Stimulated activated CD8-positive, alpha-beta memory T cell treated with anti-CD3 and anti-CD28 coated beads, Interleukin-7, amount 100 ng/mL, for 48 hours (primary cell): ENCODE measurements around the gene MARF1.
A peak's percentile ranks its signal among the peaks of the same experiment; 100 is the strongest.
"Not testable (repeated sequence)": the region's sequence is repeated elsewhere in the genome, so short reads cannot be mapped to it uniquely, and the experiment has no call there.

ENCODE experiments used
- DNase-seq, 2 donors: peaks; one replicate each; pipeline ENCODE4 v3.0.0-alpha.2; 2020; ENCODE audit warnings: low read depth in 1 of 2; ENCODE audit errors: extremely low read depth in 1 of 2

MARF1 gene

GRCh38 chr16:15573896-15574613 lies 68.9 kb downstream of the MARF1 start:
- DNase-seq = not testable (repeated sequence)

DNA sequence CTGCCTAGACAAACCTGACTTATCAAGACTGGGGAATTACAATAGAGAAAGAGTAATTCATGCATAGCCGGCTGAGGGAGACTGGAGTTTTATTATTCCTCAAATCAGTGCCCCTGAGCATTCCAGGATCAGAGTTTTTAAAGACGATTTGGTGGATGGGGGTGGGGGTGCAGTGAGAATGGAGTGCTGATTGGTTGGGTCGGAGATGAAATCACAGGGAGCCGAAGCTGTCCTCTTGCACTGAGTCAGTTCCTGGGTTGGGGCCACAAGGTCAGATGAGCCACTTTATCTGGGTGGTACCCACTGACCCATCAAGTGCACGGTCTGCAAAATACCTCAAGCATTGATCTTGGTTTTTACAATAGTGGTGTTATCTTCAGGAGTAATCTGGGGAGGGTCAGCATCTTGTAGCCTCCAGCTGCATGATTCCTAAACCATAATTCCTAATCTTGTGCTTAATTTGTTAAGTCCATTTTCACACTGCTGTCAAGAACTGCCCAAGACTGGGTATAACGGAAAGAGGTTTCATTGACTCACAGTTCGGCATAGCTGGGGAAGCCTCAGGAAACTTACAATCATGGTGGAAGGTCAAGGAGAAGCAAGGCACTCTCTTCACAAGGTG lies 69.6 kb downstream of the MARF1 start:
- DNase-seq = no peak

GRCh38 chr16:15572329-15573001 lies 70.5 kb downstream of the MARF1 start:
- peak in 1 of 2 donors; percentile 24 for DNase-seq

GRCh38 chr16:15571557-15571956 lies 71.4 kb downstream of the MARF1 start:
- DNase-seq = no peak

DNA sequence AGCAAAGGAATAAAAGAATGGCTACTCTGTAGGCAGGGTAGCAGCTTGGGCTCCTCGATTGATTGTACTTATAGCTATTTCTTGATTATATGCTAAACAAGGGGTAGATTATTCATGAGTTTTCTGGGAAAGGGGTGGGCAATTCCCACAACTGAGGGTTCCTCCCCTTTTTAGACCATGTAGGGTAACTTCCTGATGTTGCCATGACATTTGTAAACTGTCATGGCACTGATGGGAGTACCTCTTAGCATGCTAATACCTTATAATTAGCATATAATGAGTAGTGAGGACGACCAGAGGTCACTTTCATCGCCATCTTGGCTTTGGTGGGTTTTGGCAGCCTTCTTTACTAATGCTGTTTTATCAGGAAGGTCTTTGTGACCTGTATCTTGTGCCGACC lies 72.3 kb downstream of the MARF1 start:
- DNase-seq = not testable (repeated sequence)

- no peak for DNase-seq
Observed at GRCh38 chr16:15567823-15568222, 75.1 kb downstream of the MARF1 start.

DNA sequence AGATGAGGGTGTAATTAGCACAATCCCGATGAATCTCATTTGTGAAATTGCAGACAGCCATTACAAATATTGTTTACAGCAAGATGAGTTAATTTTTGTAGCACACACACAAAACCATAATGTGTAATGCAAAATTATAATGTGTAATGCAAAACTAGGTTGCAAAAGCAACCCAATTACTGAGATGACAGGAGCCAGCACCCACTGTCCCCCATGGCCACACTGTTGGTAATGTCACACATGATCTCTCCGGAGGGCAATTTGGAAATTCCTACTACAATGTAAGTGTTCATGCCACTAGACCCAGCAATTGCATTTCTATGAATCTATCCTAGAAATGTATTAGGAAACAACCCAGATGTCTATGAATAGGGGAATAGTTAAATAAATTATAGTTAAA lies 76.9 kb downstream of the MARF1 start:
- no peak for DNase-seq

- no peak for DNase-seq
Observed at GRCh38 chr16:15564604-15565339, 78.2 kb downstream of the MARF1 start.

GRCh38 chr16:15559176-15559575 lies 83.8 kb downstream of the MARF1 start:
- no peak for DNase-seq

DNA sequence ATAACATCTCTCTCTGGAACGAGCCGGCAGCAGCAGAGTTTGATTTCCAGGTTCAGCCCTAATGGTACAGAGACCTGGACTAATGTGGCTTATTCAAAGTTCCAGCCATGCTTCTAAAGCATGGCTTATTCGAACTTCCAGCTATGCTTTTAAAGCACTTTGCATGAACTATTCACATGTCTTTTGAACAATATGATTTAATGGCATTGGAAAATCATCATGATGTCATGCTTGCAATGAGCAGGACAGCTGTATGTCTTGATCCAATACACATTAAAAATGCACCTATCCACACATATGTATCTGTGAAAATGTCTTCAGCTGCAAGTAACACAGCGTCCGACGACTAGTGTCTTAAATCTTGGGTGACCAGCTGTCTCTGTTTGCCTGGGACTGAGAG lies 85.7 kb downstream of the MARF1 start:
- no peak for DNase-seq

- no peak for DNase-seq
Observed at GRCh38 chr16:15556130-15556529, 86.8 kb downstream of the MARF1 start.

DNA sequence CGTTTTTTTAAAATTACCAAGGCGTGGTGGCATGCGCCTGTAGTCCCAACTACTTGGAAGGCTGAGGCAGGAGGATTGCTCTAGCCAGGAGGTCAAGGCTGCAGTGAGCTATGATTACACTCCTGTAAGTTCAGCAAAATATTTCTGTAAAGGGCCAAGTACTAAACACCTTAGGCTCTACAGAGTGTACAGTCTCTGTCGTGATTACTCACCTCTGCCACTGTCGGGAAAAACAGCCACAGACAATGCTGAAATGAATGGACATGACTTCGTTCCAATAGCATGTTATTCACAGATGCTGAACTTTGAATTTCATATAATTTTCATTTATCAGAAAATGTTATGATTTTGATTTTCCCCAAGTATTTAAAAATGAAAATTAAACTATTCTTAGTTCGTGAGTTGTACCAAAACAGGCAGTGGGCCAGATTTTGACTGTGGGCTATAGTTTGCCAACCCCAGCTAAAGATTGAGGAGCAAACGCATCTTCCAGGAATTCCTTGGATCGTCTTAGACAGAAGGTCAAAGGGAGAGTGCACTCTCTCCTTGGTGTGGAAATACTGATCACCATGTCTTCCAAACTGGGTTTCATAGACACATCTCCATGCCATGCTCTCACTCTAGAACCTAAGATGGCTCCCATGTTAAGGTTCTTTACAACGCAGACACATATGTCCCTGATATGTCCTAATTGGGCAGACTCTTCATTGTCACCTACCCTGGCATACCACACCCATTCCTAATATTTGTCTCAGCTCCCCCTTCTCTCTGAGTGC lies 89.5 kb downstream of the MARF1 start:
- DNase-seq = peak in 1 of 2 donors; percentile 44

DNA sequence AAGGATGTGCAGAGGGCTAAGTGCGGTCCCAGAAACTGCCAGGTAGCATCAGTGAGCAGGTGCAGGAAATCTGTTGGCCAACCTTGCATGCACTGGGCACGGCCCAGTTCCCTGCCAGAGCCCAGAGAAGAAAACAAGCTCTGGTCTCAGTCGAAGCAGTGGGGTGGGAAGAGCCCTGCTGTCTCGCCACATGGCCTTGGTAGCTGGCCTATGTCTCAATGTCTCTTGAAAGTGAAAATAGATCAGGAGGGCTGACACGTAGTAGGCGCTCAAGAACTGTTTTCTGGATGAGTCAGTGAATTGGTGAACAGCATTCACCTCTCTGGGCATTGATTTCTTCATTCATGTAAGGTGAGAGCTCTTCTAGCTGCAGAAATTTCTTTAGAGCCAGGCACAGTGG lies 90.4 kb downstream of the MARF1 start:
- peak in 1 of 2 donors; percentile 2 for DNase-seq

DNA sequence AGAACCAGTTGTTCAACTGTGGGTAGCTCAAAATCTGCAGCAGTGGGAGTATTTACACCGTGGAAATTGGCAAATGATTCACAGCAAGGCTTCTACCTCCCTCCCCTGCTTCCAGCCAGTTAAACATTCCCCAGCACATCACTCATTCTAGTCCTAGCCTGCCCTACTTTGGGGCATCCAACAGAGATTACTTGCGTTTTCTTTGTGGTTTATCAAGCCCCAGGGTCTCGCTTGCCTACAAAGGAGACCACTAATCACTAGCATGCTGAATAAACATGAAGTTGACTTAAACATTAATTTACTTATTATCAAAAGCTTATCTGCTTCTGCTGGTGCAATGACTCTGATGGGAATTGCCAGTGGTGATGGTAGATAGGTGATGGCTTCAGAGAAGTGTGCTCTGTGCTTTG lies 94.5 kb downstream of the MARF1 start:
- no peak for DNase-seq

DNA sequence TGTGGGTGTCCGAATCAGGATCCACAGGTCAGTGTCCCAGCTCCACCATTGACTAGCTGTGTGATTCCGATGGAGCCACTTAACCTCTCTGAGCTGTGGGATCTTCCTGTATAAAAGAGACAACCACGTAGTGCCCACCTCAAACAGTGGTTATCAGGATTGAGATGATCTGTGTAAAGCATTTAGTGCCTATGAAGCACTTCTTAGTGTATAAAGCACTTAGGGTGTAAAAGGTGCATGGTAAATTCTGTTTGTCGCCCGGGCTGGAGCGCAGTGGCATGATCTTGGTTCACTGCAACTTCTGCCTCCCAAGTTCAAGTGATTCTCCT lies 95.2 kb downstream of the MARF1 start:
- no peak for DNase-seq

- DNase-seq = not testable (repeated sequence)
Observed at GRCh38 chr16:15547072-15547767, 95.7 kb downstream of the MARF1 start.

- no peak for DNase-seq
Observed at GRCh38 chr16:15545544-15545943, 97.4 kb downstream of the MARF1 start.

DNA sequence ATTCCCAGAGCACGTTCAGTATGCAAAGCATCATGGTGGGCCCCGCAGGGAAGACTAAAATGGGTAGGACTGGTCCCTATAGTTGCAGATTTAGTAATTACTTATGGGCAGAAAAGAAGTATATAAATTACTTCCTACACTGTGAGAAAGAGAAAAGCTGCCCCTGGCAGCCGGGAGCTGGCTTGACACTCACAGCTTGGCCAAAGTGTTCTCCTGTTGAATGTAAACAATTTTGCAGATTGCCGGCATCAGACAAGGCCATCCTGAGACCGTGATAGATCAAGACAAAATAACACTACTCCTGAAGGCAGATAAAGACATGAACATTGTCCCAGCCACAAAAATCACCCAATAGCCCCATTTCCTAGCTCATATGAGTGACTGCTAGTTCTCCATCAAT lies 98.5 kb downstream of the MARF1 start:
- DNase-seq = no peak
